ENCODE data around the gene NCSTN. TPM values are rescaled to one million over a fixed set of nuclear protein-coding genes. Genes with fewer than 3 reads are reported as not detected.

The NCSTN gene
- total and polyA plus RNA-seq, 10 of the 15 experiments (the other 5 are each of a cell fraction or from before 2014, with no cell fraction given) = 33.3 to 88.2 (median 60.4) TPM

- no peaks in the 10 kb centered on the region for H4K20me1 ChIP-seq (ENCODE audit: control insufficient read depth, insufficient read depth)
- ChIA-PET CTCF (interaction anchor here (0.6 to 7.8 kb wide), 17 partner anchors 10 to 288 kb away, joined by 3 to 131 read pairs (median 4); partner anchors contain the start of genes CASQ1 and NHLH1), SMC1A (ENCODE audit: uncharacterized antibody, unreplicated experiment) (interaction anchor here (0.8 to 5.0 kb wide), 6 partner anchors 16 to 273 kb away, joined by 3 to 44 read pairs (median 5); partner anchors contain the start of gene CASQ1), RAD21 (ENCODE audit: unreplicated experiment) (interaction anchor here (0.6 to 3.5 kb wide), 4 partner anchors 20 to 205 kb away, joined by 3 to 28 read pairs (median 4); no protein-coding TSS in a partner anchor), POLR2A (interaction anchor here (0.5 kb wide), 1 partner anchor 149 kb away, joined by 3 read pairs; no protein-coding TSS in a partner anchor)
- no peak overlapping the region for H3K9ac ChIP-seq (ENCODE audit: control insufficient read depth, insufficient read depth, low read length)
- H2AFZ ChIP-seq (ENCODE audit: control insufficient read depth, low read depth, low read length) = no peak overlapping the region
- H3K4me2 ChIP-seq (ENCODE audit: control insufficient read depth, insufficient read depth) = no peak overlapping the region
- ATAC-seq = no peak
- no peak overlapping the region for H3K4me3 ChIP-seq
- no peak overlapping the region for H3K27ac ChIP-seq (ENCODE audit: control insufficient read depth, insufficient read depth)
- no peak for DNase-seq (ENCODE audit: low read depth, low spot score)
- WGBS (ENCODE audit: insufficient coverage, insufficient replicate concordance, low lambda C conversion rate, missing lambda C conversion rate) = 63% methylated on average over 6 of the region's 6 CpGs
- intact Hi-C loops (cut with micrococcal nuclease; ENCODE audit: unreplicated experiment) (no loop called here), in situ Hi-C loops (cut with MboI) (loop anchor here (5.0 kb wide), 1 partner anchor 277 kb away; the partner anchor contains the start of gene IGSF8)
- peaks cover 15% of the 10 kb centered on the region for H3K4me1 ChIP-seq (ENCODE audit: control insufficient read depth, insufficient read depth, low read length)
- H3K36me3 ChIP-seq (ENCODE audit: control insufficient read depth in 2 of 2, insufficient read depth in 2 of 2, low read length in 1 of 2) = no peaks in the 10 kb centered on the region
- H3K9me3 ChIP-seq (replicated peaks; ENCODE audit: control insufficient read depth, insufficient read depth, low read length) = no peaks in the 10 kb centered on the region
- FAIRE-seq = no peak
- BruUV-seq (replicated peaks) = no TSS peak
- H3K27me3 ChIP-seq (replicated peaks in 1 of 2; ENCODE audit: control insufficient read depth in 2 of 2, insufficient read depth in 2 of 2, low read length in 1 of 2) = no peaks in the 10 kb centered on the region
- no peaks in the 10 kb centered on the region for H3K79me2 ChIP-seq (ENCODE audit: control insufficient read depth, insufficient read depth, low read length)
- TF ChIP-seq EED (IDR thresholded peaks at IDR 0.05; ENCODE audit: low read depth) (no peak), PML (IDR thresholded peaks at IDR 0.05; ENCODE audit: low read length) (no peak), CBFB (IDR thresholded peaks at IDR 0.05; ENCODE audit: low read depth) (no peak), CHD1 (IDR thresholded peaks at IDR 0.05; ENCODE audit: low read depth, low read length) (no peak), HSF1 (IDR thresholded peaks at IDR 0.05; ENCODE audit: low read depth, low read length) (no peak), EGR1 (IDR thresholded peaks at IDR 0.05; ENCODE audit: borderline replicate concordance in 1 of 2, low read depth in 2 of 2, low read length in 2 of 2) (no peak), IKZF1 (conservative IDR thresholded peaks at IDR 0.05) (no peak), CHD2 (IDR thresholded peaks at IDR 0.05; ENCODE audit: borderline replicate concordance, low read depth, low read length) (no peak), ATF7 (IDR thresholded peaks at IDR 0.05; ENCODE audit: low read depth) (no peak), USF2 (IDR thresholded peaks at IDR 0.05; ENCODE audit: borderline replicate concordance, low read depth, low read length) (no peak), CTCF (IDR thresholded peaks at IDR 0.05 in 2 of 3, conservative IDR thresholded peaks at IDR 0.05 in 1 of 3; ENCODE audit: control insufficient read depth in 2 of 3, extremely low read depth in 1 of 3, insufficient read depth in 1 of 3, low read depth in 3 of 3, low read length in 3 of 3) (no peak), IRF4 (IDR thresholded peaks at IDR 0.05; ENCODE audit: low read depth, low read length) (no peak), FOS (IDR thresholded peaks at IDR 0.05; ENCODE audit: borderline replicate concordance, extremely low read depth, insufficient read length) (no peak), PAX8 (IDR thresholded peaks at IDR 0.05) (no peak), NFIC (IDR thresholded peaks at IDR 0.05; ENCODE audit: low read depth, low read length) (no peak), RUNX3 (IDR thresholded peaks at IDR 0.05; ENCODE audit: low read length) (no peak), RAD51 (IDR thresholded peaks at IDR 0.05) (no peak), STAT1 (conservative IDR thresholded peaks at IDR 0.05) (no peak), CEBPB (IDR thresholded peaks at IDR 0.05; ENCODE audit: borderline replicate concordance in 1 of 2, low read depth in 2 of 2, low read length in 2 of 2) (no peak)
Observed at GRCh38 chr1:160374306-160375110, 31.3 kb downstream of the NCSTN start.

All from GM12878 (cell line).